NK-92 treated with Interleukin-12 subunit alpha and Interleukin-12 subunit beta, amount 100 ng/mL, for 24 hours (cell line): Measurements from ENCODE around the gene ZNF648.
A peak's percentile ranks its signal among the peaks of the same experiment; 100 is the strongest.
"Not testable (repeated sequence)": the region's sequence is repeated elsewhere in the genome, so short reads cannot be mapped to it uniquely, and the experiment has no call there.

ENCODE experiments used
- DNase-seq: peaks from one replicate; lab custom pipeline; 2025; lab: John Stamatoyannopoulos, UW

The ZNF648 gene, protein sequence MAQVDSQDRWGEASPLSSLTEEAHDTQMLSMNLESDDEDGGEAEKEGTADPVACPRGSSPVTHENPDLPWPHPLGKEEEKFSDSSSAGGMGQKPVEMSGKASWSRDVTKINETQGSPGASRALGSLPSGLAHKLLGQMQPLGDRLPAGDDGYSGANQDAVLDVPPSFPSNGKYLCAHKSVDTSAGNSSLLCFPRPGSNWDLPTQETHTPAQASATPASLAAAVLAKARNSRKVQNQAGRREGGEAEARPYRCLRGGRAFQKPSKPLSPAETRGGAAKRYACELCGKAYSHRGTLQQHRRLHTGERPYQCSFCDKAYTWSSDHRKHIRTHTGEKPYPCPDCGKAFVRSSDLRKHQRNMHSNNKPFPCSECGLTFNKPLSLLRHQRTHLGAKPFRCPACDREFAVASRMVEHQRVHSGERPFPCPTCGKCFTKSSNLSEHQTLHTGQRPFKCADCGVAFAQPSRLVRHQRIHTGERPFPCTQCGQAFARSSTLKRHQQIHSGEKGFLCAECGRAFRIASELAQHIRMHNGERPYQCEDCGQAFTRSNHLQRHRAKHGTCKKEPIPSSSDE

DNA sequence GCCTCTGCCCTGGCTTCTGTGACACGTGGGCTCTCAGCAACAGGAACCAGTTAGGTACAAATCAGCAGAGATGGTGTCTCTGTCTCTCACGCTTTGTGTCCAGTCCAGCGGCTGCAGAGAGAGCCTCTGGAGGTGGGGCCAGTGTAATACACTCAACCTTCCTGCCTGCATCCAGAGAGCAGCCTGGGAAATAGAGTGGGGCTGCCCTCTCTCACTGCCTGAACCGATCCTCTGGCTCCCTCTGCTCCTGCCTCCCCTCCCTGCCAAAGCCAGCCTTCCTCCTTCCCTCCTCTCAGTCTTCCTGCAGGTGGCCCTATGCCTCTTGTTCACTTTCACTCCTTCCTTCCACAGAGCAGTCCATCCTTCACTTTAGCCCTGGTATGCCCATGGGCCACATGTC lies at the start of gene ZNF648:
Gene ZNF648 (minus strand): TSS at position 119 of the 400 bp plus-strand sequence. CDS start 3,702 bp downstream, outside the sequence.
- no peak for DNase-seq

DNA sequence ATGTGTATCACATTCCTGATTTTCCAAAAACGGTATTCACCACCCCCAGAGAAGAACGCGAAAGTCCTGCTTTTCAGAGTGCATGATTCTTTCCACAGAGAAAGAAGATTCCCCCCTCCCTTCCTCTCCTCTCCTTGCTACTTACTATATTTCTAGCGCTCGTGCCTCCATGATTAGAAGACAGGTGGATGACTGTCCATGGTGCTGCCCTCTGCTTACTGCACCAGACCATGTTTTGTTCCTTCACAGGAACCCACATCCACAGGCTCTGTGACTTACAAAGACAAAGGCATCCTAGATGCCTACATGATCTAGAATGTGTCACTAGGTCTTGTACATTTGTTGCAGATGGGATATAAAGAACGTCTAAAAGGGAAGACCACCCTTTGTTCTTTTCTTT lies 49.1 kb upstream of the ZNF648 start:
- no peak for DNase-seq

DNA sequence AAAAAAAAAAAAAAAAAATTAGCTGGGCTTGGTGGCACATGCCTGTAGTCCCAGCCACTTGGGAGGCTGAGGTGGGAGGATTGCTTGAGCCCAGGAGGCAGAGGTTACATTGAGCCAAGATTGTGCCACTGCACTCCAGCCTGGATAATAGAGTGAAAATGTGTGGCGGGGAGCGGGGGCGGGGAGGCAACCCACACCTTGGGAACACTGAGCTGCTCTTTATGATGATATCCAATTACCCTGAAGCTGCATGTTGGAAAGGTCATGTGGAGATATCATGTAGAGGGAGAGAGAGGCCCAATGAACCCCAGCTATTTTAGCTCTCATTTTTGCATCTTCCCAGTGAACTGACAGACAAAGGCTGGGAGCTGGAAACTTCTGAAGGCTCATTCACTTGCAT lies 48.3 kb upstream of the ZNF648 start:
- DNase-seq = no peak

DNA sequence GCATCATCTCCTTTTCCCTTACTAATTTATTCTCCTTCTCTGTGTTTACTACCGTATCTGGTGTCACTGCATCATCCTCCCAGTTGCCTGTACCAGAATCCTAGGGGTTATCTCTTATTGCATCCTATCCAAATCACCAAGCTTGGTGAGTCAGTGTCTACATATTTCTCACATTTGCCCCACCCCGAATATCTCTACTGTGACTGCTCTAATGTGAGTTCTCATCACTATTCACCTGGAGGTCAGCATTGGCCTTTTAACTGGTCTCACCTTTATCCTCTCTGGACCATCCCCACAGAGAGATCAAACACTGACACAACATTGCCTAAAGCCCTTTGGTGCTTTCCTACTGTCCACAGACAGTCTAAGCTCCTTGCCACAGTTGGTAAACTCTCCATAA lies 45.7 kb upstream of the ZNF648 start:
- no peak for DNase-seq

DNA sequence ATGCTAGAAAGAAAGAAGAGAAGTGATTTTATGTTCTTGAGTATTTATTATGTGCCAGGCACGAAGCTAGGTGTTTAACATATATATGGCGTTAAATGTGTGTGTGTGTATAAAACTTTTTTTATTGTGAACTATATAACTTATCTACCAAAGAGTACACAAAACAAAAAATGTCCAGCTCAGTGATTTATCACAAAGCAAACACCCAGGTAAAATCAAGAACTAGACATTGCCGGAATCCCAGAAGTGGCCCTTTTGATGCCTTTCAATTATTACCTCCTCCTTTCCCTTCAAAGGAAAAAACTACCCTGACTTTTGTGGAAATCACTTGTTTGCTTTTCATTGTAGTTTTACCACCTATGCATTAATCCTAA lies 40.5 kb upstream of the ZNF648 start:
- DNase-seq = no peak

DNA sequence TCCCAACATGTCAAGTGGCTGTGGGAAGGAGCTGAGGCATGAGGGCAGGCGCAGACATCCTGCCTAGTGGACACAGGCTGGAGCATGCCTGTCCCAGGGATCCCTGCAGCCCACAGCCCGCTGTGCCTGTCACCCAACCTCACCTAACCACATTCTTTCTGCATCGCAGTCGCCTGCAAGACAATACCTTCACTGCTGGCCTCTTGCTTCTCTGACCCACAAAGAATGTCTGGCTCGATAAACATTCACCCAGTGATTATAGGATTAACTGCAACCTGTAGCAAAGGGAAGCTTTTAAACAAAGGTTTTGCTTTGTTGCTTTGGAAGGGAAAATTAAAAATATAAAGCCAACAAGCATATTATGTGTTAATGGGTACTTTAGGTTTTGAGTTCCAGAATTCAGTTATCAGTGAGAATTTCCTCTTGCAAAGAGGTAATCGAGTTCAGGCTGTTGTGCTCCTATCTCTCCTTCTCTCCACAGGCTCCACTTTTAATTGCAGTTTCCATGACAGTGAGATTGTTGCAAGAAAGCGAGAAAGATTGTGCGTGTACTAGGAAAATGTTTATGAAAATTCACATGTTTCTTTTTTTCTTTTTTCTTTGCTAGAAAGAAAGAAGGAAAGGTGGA lies 40.0 kb upstream of the ZNF648 start:
- DNase-seq = no peak

DNA sequence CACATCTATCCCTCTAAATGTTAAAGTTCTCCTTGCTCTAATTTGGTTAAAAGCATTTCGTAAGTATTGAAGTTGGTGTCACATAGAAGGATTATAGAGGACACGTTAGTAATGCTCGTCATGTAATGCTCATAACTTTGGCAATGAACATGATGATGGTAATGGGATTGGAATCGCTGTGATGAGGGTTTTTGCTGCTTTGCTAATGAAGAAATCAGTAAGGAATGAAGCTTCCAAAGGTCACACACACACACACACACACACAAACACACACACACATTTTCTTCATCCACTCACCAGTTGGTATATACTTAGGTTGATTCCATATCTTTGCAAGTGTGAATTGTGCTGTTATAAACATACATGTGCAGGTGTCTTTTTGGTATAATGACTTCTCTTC lies 36.8 kb upstream of the ZNF648 start:
- no peak for DNase-seq

DNA sequence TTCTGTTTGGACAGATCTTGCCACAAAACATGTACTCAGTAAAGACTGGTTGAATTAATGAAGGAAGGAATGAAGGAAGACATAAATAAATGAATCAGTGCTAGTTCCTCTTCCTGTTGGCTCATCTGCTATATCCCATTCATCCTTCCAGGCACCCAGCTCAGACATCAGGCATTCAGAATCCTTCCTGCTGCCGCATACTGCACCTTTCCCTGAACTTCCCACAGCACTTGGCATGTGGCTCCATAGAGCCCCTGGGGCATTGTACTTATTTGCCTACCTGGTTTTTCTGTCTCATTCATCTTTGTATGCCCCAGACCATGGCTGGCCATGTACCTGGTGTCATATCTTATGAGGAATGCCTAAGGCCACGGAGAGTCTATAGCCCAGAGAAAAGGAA lies 34.4 kb upstream of the ZNF648 start:
- DNase-seq = no peak

DNA sequence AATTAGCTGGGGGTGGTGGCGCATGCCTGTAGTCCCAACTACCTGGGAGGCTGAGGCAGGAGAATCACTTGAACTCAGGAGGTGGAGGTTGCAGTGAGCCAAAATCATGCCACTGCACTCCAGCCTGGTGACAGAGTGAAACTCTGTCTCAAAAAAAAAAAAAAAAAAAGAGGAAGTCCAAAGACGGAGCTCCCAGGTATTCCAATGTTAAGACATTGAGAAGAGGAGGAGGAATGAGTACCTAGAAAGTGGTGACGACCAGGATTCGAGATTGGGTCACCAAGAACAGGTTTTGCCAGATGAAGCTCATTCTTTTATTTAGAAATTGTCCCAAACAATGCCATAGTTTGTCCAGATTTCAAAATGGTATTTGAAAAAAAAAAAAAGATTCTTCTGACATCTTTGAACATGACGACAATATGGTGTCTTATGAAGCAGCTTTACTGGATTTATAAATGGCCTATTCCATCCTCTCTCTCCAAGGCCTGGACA lies 33.0 kb upstream of the ZNF648 start:
- not testable (repeated sequence) for DNase-seq

DNA sequence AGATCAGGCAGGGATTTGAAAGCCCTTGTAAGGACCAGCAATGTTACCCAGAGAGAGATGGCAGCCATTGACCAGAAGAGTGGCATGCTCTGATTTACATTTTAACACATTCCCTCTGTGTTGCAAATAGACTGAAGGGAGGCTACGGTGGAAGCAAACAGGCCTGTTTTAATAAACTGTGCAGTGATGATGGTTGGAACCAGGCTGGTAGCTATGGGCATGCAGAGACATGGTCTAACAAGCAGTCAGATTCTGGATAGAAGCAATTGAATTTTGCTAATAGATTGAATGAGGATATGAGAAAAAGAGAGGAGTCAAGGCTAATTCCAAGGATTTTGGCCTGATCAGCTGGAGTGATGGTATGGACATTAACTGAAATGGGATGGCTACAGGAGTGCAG lies 32.3 kb upstream of the ZNF648 start:
- no peak for DNase-seq

DNA sequence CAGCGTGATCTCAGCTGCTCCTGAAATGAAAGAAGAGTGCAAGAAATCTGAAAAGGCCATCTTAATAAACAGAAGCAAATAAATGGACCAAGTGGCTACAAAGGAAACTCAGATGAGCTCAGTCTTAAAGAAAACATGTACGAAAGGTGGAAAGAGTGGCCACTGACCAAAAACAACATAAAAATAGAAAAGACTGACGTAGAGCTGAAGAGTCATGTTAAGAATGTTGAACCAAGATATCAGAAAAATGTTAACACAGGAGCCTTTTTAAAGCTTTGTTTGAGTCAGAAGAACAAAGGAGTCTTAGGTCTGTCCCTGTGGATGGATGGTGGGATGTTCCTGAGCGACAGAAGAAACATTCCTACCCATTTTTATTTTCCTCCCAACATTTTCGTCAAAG lies 30.8 kb upstream of the ZNF648 start:
- DNase-seq = no peak

DNA sequence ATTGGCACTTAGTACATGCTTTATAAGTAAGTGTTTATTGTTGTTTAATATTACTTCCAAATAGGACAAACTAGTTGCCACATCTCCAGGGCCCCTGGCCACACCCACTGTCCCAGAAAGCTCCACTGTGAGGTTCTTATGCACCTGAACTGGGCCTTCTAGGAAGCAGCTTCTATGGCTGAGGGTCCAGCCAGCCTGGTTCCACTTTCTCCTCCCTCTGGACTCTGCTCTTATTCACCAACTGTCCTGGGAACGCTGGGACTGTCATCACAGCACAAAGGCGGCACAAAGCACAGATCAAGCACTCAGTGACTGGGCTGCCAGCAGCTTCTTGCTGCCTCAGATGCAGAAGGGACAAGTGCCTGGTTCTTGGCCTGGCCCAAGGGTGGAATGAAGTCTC lies 29.6 kb upstream of the ZNF648 start:
- DNase-seq = no peak

DNA sequence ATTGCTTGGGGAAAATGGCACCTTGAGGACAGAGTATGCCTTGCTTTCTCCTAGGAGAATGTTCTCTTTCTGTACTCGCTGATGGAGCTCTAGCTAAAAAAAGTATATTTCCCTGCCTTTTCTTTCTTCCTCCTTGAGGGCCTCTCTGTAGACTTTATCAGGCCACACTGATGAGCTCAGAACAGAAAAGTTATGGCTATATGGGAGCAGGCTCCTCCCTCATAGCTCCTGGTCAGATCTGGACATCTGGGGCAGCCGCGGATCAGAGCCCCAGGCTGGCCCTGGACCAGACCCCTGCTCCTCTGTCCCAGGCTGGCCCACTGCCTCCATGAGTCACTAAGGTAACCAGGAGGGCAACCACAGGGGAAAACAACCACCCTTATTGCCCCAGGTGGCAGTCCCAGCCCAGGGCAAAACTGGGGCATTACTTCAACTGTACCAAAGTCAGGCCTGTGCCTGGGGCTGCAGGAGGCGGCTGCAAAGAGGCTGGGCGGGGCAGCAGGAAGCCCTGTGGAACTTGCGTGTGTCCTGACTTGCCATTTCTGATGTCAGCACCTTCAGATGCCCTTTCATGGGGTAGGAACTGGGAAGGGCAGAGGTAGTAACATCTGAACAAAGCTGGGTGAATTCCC lies 26.3 kb upstream of the ZNF648 start:
- DNase-seq = no peak

DNA sequence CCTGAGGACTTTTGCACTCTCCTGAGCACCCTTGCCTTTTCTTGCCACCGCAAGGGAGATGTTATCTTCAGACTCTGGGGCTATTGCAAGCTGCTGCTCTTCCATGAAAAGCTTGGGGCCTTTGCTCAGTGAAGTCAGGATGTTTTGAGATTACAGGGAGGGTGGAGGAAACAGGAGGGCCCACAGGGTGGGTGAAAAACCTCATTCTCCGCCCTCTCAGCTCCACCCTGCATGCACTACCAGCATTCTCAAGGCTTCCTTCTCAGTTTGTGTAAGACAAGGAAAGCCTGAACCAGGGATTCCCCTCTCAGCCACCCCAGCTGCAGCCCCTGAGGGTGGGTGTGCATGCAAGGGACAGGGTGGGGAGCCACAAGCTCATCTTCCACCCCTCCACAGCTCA lies 25.8 kb upstream of the ZNF648 start:
- no peak for DNase-seq

DNA sequence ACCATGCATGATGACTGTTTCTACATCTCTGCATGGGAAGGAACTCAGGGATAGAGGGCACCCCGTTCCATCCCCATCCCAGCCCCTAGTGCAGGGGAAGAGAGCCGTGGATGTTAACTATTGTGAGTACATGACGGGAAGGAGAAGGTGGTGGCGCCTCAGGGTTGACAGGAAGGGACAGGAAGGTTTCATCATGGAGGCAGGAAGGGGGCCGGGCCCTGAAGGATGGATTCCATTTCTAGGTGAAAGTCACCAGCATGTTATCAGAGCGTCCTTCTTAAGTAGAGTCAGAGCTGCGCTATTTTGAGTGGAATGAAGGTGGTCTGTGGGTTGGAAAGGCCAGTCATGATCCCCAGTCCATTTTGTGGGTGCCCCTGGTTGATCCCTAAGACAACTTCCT lies 25.1 kb upstream of the ZNF648 start:
- no peak for DNase-seq

DNA sequence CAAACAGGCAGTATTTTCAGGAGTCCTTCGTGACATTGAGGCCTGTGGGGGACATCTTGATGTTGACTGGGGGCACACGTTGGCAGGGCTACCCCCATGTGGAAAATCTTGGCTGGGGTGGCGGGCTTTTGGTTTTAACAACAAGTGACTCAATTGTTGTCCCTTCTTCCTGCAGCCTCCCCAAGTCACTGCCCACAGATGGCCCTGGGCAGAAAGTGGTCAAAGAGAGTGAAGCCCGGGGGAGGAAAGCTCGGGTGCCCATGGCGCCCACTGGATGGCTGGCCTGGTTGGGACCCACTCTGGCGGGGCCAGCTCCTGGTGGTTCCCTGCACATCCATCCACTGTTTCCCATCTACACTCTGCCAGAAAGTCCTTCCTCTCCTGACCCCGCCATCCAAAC lies 24.6 kb upstream of the ZNF648 start:
- no peak for DNase-seq

DNA sequence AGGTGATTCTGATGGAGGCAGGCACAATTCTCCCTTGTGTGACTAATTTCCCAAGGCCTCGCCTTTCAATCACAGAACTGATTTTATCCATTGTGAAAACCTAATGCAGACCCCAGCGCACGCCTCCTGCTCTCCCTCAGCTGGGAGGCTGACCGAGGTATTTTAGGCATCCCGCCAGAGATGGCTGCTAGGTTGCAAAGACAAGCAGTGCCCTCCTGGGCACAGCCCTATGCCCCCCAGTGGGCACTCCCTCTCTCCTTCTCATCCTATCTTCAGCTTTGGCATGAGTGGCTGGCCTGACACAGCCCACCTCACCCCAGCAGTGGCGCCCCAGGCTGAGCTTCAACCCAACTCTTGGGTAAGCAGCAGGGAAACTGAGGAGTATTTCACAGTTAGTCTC lies 24.2 kb upstream of the ZNF648 start:
- no peak for DNase-seq

DNA sequence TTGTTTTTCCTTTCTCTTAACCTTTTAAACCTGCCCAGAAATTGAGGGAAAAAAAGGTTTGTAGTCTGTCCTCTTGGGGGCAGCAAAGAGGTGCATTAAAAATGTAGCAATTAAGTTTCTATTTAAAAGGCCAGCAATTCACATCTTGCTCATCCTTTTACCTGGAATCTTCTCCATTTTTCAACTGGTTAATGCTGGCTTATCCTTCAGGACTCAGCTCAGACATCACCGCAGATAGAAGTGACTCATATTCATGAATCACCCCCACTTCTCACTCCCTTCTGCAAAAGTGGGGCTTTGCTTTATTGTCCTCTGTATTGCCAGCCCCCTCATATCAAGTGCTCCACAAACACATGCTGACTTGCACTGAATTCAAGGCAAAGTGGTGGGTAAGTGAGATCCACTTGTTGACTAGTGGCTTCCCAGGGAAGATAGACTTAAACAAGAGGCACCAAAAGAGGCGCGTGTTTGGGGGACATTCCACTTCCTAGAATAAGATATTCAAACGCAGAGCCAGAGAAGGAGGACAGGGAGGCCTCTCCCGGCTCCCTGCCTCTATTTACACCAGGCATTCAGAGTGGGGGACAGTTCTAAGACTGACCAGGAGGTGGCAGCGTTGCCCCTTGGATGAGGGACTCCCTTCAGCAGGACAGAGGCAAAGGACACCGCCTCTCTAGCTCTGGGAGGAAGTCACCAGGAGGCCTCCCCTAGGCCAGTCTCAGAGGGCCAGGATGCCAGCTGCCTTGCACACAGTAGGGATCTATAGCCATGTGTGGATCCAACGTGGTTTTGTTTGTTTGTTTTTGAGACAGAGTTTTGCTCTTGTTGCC lies 23.2 kb upstream of the ZNF648 start:
- DNase-seq = peak; percentile 59

DNA sequence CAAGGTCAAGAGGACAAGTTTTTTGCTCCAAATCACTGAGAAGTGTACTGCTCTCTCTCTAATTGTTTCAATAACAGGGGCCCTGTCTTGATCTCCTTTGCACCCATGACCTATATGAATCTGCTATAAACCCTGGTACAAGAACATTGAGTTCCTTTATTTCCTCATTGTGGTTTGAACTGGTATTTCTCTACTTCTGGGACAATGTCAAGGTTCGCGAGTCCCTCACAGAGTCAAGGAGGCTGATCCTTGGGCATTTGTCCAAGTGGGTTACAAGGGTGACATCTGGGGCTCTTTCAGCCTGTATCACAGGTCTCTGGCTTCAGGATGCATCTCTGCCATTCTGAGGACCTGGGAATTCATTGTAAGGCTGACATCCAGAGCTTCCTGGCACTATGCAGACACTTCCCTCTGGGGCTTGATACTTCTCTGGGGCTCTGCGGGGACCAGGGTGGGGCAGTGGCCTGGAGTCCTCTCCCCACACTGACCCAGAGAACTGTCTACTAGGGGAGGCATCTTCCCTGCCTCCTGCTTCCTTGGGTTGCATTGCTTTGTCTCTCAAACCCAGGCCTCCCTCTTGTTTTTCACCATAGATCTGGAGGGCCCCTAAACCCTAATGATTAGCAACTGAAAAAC lies 22.5 kb upstream of the ZNF648 start:
- no peak for DNase-seq

DNA sequence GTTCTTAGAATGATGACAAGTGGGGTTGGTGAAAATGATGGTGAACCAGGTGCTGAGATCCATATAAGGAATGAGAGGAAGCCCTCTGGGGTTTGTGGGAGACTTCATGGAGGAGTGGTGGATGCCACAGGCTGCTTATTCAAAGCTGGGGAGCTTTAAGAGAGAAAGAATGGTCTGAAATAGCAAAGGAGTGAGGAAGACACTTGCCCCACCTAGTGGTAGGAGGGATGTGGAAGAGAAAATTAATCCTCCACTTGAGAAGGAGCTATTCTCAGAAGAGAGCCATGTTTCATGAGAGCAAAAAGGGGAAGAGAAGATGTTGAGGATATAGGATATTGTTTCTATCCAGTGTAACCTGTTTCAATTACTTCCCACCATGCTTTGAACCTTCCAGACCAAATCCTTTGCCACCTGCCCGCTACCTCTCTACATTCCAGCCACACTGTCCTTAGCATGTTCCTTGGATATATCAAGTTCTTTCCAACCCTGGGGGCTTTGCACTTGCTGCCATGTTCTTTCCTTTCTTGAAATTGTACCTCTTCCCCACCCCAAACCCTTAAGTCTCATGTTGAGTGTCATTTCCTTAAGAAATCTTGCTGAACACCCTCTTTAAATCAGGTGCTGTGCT lies 19.6 kb upstream of the ZNF648 start:
- DNase-seq = no peak

DNA sequence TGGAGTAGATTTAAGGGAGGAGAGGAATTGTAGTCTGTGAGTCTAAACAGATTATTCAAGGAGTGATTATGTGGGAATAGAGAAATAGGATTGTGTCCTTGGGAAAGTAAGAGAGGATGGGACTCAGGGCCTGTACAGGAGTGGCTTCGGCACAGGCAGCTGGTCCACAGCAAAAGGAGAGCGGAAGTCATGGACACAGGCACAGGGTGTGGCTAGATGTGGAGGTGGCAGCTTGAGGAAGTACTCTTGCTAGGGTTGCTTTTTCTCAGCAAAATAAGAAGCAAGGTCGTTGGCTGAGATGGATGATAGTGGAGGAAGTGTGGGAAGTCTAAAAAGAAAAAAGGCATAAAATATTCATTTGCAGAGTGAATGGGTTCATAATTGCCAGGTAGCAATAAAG lies 18.5 kb upstream of the ZNF648 start:
- no peak for DNase-seq
